Kidney glomerular epithelial cell (primary cell): ENCODE data around the gene CPEB3.
A peak's percentile ranks its signal among the peaks of the same experiment; 100 is the strongest.
"Not testable (repeated sequence)": the region's sequence is repeated elsewhere in the genome, so short reads cannot be mapped to it uniquely, and the experiment has no call there.

ENCODE experiments used
- DNase-seq: peaks from one replicate; lab custom pipeline; 2025; lab: John Stamatoyannopoulos, UW

Gene CPEB3

DNA sequence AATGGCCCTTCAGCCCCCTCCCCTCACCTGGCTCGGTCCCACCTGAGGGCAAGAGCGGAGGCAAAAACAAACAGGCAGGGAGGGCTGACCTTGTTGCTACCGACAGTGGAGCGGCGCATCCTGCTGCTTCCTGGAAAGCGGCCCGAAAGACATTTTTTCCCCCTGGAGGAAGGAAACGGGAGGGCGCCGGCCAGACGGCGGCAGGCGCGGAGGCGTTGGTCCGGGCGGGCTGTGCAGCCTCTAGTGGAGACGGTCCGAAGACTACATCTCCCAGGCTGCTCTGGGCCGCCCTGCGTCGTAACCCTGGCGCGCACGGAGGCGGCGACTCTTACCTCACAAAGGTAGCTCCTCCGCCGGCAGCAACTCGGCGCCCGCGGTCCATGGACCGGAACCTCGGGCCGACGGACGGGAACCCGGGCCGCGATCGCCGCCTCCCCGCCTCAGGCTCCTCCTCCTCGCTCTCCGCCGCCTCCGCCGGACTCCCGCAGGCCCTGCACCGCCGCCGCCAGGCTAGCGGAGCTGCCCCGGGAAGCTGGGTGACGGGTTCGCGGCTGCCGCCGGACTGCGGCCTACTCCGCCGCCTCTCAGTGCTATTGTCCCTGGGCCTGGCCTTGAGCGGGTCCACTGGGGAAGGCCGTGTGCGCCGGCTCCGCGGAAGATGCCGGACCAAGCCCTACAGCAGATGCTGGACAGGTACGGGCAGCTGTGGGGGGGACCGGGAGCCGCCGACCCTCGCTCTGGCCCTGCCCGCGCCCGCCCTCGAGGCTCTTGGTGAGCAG is at the start of gene CPEB3, which contains the start of gene MARCHF5:
Gene CPEB3 (minus strand): TSS at position 242 of the 779 bp plus-strand sequence. CDS start 50,728 bp downstream, outside the sequence.
Gene MARCHF5 (plus strand): TSS at position 331 of the 779 bp plus-strand sequence. CDS start 328 bp downstream, at position 659.
- DNase-seq = peak; percentile 93

- not testable (repeated sequence) for DNase-seq
Observed at GRCh38 chr10:92329927-92330326, 39.0 kb upstream of the CPEB3 start.

DNA sequence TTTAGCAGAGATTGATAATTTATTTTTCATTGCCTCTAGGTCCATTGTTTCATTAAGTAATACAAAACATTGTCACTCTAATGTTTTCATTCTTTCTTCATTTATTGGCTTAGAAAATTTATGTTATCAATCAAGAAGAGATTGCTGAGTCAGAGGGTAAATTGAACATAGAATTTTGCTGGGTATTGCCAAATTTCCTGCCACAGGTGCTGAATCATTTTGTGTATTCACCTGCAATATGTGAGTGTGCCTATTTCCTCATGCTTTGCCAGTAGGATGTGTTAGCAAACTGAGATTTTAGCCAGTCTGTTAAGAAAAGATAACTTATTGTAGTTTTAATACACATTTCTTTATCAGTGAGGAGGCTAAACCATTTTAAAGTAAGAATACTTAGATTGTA is 38.1 kb upstream of the CPEB3 start:
- no peak for DNase-seq

DNA sequence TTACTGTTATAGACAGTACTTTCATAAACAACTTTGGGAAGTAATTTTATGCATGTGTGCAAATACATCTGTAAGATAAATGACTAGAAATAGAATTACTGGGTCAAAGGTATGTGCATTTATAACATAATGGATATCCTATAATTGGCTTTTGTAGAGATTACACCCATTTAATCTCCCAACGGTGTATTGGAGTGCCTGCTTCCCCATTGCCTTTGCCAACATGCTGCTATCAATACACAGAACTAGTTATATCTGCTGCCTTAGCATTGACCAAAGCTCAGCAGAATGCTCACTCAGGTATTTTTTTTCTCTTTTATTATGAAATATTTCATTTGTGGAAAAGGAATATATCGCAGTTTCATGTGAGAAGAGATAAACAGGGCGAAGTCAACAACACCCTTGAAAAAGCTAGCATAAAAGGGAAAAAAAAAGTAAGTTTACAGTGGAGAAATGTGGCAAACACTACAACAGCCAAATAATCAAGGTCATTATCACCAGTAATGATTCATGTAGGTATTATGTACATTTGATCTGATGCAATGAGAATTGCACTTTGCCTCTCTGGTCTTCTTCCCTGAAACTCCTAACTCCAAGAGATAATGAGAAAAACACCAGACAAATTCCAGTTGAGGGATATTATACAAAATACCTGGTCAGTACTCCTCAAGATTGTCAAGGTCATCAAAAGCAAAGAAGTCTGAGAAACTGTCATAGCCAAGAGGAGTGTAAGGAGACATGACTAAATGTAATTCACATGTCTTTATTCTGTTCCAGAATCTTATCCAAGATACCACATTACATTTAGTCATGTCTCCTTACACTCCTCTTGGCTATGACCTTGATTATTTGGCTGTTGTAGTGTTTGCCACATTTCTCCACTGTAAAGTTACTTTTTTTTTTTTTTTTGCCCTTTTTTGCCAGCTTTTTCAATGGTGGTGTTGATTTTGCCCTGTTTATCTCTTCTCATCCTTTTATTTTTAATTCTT is 36.9 kb upstream of the CPEB3 start:
- DNase-seq = no peak

DNA sequence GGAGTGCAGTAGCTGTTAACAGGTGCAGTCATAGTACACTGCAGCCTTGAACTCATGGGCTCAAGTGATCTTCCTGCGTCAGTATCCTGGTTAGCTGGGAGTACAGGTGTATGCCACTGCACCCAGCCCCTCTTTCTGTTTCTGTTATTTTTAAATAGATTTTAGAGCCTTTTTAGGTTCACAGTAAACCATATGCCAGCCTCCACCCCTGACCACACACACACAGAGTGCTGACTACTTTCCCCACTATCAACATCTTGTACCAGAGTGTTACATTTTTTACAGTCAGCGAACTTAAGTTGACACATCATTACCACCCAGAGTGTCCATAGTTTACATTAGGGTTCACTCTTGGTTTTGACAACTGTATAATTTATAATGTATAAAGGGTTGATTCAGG is 32.2 kb upstream of the CPEB3 start:
- no peak for DNase-seq

DNA sequence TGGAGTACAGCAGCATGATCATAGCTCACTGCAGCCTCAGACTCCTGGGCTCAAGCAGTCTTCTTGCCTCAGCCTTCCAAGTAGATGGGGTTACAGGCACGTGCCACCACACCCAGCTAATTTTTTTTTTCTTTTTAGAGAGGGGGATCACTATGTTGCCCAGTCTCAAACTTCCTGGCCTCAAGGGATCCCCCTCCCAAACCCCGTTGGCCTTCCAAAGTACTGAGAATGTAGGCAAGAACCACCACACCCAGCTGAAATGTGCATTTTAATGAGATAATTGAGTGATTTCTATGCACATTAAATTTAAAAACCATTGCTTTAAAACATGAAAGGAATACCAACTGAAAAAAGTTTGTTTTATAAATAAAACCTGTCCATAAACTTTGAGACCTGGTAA is 25.7 kb upstream of the CPEB3 start:
- no peak for DNase-seq

GRCh38 chr10:92313750-92314149 is 22.9 kb upstream of the CPEB3 start:
- DNase-seq = no peak

DNA sequence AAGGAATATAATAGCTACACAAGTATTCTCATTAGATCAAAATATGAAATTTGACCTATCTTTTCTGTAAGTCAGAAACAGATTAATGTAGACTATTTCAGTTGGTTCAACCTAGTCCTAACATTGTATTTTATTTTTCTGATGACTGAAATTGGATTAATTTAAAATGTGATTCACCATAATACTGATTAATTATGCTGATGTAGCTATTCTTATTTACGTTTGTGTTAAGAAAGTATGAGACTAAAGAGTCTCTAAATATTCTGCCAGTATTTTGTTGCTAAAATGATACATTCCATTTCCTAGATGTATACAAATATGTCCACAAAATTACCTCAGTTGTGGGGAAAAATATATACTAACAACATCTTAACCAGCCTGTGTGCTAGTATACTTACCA is 18.4 kb upstream of the CPEB3 start:
- no peak for DNase-seq

GRCh38 chr10:92305133-92306072 is 14.5 kb upstream of the CPEB3 start:
- no peak for DNase-seq

- no peak for DNase-seq
Observed at GRCh38 chr10:92304061-92304460, 13.2 kb upstream of the CPEB3 start.

DNA sequence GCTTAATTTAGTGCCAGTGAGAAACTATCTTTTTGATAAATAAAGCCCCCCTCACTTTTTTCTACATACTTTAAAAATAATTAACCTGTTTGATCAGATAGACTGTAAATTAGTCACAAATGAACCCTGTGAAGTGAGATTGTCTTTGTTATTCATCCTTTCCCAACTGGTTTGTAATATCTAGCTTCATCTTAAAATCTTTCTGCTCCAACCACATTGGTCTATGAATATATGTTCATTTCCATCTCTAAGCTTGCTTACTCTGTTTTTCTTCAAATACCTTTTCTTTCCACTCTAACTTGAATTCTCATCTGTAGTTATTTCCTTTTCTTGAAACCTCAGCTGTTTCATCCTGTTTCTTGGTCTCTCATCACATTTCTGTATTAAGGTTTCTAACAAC is 12.2 kb upstream of the CPEB3 start:
- DNase-seq = no peak

DNA sequence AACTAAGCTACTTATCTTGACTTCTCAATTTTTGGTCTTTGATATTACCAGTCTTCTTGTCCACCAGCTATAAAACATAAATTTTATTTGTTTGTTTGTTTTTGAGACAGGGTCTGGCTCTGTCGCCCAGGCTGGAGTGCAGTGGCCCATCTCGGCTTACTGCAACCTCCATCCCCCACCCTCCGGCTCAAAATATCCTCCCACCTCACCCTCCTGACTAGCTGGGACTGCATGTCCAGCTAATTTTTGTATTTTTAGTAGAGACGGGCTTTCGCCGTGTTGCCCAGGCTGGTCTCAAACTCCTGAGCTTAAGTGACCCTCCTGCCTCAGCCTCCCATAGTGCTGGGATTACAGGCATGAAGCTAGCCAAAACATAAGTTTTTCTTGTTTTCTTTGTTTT is 7.6 kb upstream of the CPEB3 start:
- DNase-seq = no peak

- DNase-seq = peak; percentile 48
Observed at GRCh38 chr10:92291921-92292845, 1.3 kb upstream of the CPEB3 start.

DNA sequence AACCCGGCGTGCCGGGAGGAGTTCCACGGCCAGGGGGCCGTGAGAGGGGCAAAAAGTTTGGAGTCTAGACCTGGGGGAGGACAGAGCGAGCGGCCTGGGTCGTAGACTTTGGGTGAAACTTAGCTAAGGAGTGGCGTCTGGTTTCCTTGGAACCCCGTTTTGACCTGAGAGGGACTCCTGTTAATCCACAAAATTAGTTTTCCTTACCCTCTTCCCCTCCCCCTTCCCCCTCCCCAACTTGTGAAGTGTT is 663 bp upstream of the CPEB3 start:
- DNase-seq = no peak

DNA sequence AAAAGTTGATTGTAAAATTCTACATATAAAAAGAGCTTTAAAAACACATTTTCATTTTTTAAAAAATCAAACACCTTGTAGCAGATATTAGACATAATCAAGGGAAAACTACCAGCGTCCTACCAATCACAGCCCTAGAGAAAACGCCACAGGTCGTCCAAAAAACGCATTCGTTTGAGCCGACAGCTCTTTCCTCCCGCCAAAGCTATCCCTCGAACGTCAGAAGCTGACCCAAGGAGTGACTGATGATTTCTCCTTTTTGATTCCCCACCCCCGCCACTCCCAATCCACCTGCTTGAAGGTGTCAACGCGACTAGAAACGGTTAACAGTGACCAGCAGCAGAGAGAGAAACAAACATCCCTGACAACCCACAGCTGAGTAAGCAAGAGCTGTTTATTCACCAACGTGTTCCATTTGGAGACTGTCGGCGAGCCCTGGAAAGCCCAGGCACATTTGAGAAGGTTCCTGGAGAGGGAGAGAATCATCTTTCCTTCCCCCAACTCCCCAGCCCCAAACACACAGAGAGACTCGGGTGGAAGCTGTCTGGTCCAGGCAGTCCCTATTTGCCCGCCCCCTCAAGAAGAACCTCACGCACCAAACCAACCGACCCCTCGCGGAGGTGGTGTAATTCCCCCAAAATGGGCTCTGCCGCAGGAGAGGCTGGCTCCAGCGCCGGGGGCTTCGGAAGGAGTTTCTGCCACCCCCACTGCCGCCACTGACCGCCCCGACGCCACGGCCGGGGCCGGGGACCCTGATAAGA is 622 bp downstream of the CPEB3 start:
- DNase-seq = peak; percentile 38

GRCh38 chr10:92284112-92284704 is 6.7 kb downstream of the CPEB3 start:
- no peak for DNase-seq

- no peak for DNase-seq
Observed at GRCh38 chr10:92278996-92279696, 11.7 kb downstream of the CPEB3 start.

- no peak for DNase-seq
Observed at GRCh38 chr10:92274071-92274470, 16.8 kb downstream of the CPEB3 start.

- DNase-seq = no peak
Observed at GRCh38 chr10:92268748-92269147, 22.1 kb downstream of the CPEB3 start.
